OCI-LY7 (cell line): ENCODE results near the gene ITSN2. TPM values are rescaled to one million over a fixed set of nuclear protein-coding genes. Genes with fewer than 3 reads are reported as not detected.

Source experiments
- BruUV-seq: library from RNA; stranded (reverse); fragments of 400-500 nt; replicated peaks from 2 replicates; lab custom pipeline; 2021; lab: Mats Ljungman, UMichigan
- CTCF ChIA-PET: fragments of 300-600 bp; sonication (Branson Sonifier 250); formaldehyde crosslinking; loops from one replicate; lab custom pipeline; 2022; ENCODE audit warnings: antibody characterized with exemption; ENCODE audit not compliant: unreplicated experiment; lab: Charles Lee
- POLR2A ChIA-PET: fragments of 300-600 bp; sonication (Branson Sonifier 250); formaldehyde crosslinking; loops from one replicate; lab custom pipeline; 2022; ENCODE audit warnings: antibody characterized with exemption; lab: Charles Lee
- DNase-seq: peaks from one replicate; pipeline ENCODE4 v3.0.0-alpha.2; 2015; ENCODE audit warnings: low spot score
- H2AFZ ChIP-seq: fragments of 200-600 bp; sonication (generic), shearing (Covaris generic); 2 replicates; pipeline ENCODE4 v1.6.1; 2014; ENCODE audit warnings: mild to moderate bottlenecking, antibody characterized with exemption, low read length, moderate library complexity
- H3K27ac ChIP-seq: fragments of 200-600 bp; sonication (generic); 2 replicates; pipeline ENCODE4 v1.5.1; 2014; ENCODE audit warnings: mixed run types, low read depth, mild to moderate bottlenecking, moderate library complexity, low read length, inconsistent platforms; ENCODE audit not compliant: poor library complexity, severe bottlenecking
- H3K36me3 ChIP-seq: fragments of 200-600 bp; sonication (generic); 2 replicates; pipeline ENCODE4 v1.6.1; 2014; ENCODE audit warnings: mild to moderate bottlenecking, antibody characterized with exemption, low read length, moderate library complexity, mixed read lengths; ENCODE audit not compliant: insufficient read depth
- H3K4me1 ChIP-seq: fragments of 200-600 bp; sonication (generic); 2 replicates; pipeline ENCODE4 v1.5.1; 2014; ENCODE audit warnings: mild to moderate bottlenecking, low read length; ENCODE audit not compliant: insufficient read depth, poor library complexity, severe bottlenecking
- H3K4me2 ChIP-seq: fragments of 200-600 bp; sonication (generic); 2 replicates; pipeline ENCODE4 v1.6.1; 2014; ENCODE audit warnings: mild to moderate bottlenecking, low read length
- H3K4me3 ChIP-seq: fragments of 200-600 bp; sonication (generic); 2 replicates; pipeline ENCODE4 v1.5.1; 2014; ENCODE audit warnings: mild to moderate bottlenecking, low read depth, low read length; ENCODE audit not compliant: poor library complexity, severe bottlenecking
- H3K79me2 ChIP-seq: fragments of 200-600 bp; sonication (generic); 2 replicates; pipeline ENCODE4 v1.6.1; 2016; ENCODE audit warnings: low read depth, mild to moderate bottlenecking, low read length, moderate library complexity, mixed read lengths; ENCODE audit not compliant: insufficient read depth
- H3K9me2 ChIP-seq: fragments of 200-600 bp; sonication (generic); 2 replicates; pipeline ENCODE4 v1.6.1; 2016; ENCODE audit warnings: mild to moderate bottlenecking, low read length, mixed read lengths; ENCODE audit not compliant: insufficient read depth
- H3K9me3 ChIP-seq: fragments of 200-600 bp; sonication (generic); 2 replicates; pipeline ENCODE4 v1.6.1; 2014; ENCODE audit warnings: mild to moderate bottlenecking, mixed run types, low read length, mixed read lengths
- H4K20me1 ChIP-seq: fragments of 200-600 bp; sonication (generic); 2 replicates; pipeline ENCODE4 v1.6.1; 2014; ENCODE audit warnings: mild to moderate bottlenecking, antibody characterized with exemption, low read length, moderate library complexity, mixed read lengths; ENCODE audit not compliant: insufficient read depth
- EZH2phosphoT487 ChIP-seq: fragments of 200-600 bp; sonication (generic); IDR thresholded peaks from 2 replicates; pipeline ENCODE4 v1.6.1; 2018; ENCODE audit warnings: low read depth, borderline replicate concordance, mild to moderate bottlenecking, mixed run types, antibody characterized with exemption, low read length, moderate library complexity, mixed read lengths
- intact Hi-C: fragments of 100-400 bp; cut with micrococcal nuclease; formaldehyde crosslinking; loops from one replicate; pipeline ENCODE4 v1.10.0; 2022; ENCODE audit not compliant: unreplicated experiment
- total RNA-seq, 2 experiments: library from RNA; depleted of rRNA in 1 of 2; stranded (reverse); fragments of >200 nt in 1 of 2; shearing (Covaris generic) in 1 of 2; gene quantifications; 2 replicates each; pipeline ENCODE4 v1.2.3, GENCODE V29; 2014 to 2022
- TF ChIP-seq, protein P1 (sequence below): fragments of 200-600 bp; sonication (generic); conservative IDR thresholded peaks from 2 replicates; pipeline ENCODE4 v1.5.1; 2014; ENCODE audit warnings: mild to moderate bottlenecking, antibody characterized with exemption, low read length, moderate library complexity, mixed read lengths

ITSN2 gene
- total RNA-seq, 2 experiments from 2014 or later: 25.4 to 65.7 TPM

DNA sequence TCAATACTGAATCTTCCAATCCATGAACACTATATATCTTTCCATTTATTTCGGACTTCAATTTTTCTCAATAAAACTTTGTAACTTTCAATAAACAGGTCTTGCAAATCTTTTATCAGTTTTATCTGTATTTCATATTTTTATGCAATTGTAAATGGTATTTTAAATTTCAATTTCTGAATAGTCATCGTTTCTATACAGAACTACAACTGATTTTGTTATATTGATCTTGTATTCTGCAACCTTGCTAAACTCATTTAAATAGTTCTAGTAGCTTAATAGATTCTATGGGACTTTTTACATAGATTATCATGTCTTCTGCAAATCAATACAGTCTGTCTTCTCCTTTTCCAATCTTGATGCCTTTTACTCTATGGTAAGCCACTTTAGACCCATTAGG, 95.1 kb downstream of the ITSN2 start:
- H3K4me1 ChIP-seq: peaks cover 7% of the 10 kb centered on the region
- no peak overlapping the region for H3K27ac ChIP-seq
- H2AFZ ChIP-seq: no peak overlapping the region
- CTCF ChIA-PET: no interaction called here
- no peak overlapping the region for H3K4me3 ChIP-seq
- H4K20me1 ChIP-seq: no peaks in the 10 kb centered on the region
- no TSS peak for BruUV-seq
- POLR2A ChIA-PET: interaction anchor here (0.7 kb wide), 1 partner anchor 16 kb away, joined by 3 read pairs; no protein-coding TSS in a partner anchor
- H3K4me2 ChIP-seq: no peak overlapping the region
- intact Hi-C loops: no loop called here
- peaks cover 50% of the 10 kb centered on the region for H3K36me3 ChIP-seq
- H3K9me2 ChIP-seq: no peaks in the 10 kb centered on the region
- DNase-seq: no peak
- no peaks in the 10 kb centered on the region for H3K9me3 ChIP-seq
- TF ChIP-seq EZH2phosphoT487: no peak
- TF ChIP-seq, protein P1, sequence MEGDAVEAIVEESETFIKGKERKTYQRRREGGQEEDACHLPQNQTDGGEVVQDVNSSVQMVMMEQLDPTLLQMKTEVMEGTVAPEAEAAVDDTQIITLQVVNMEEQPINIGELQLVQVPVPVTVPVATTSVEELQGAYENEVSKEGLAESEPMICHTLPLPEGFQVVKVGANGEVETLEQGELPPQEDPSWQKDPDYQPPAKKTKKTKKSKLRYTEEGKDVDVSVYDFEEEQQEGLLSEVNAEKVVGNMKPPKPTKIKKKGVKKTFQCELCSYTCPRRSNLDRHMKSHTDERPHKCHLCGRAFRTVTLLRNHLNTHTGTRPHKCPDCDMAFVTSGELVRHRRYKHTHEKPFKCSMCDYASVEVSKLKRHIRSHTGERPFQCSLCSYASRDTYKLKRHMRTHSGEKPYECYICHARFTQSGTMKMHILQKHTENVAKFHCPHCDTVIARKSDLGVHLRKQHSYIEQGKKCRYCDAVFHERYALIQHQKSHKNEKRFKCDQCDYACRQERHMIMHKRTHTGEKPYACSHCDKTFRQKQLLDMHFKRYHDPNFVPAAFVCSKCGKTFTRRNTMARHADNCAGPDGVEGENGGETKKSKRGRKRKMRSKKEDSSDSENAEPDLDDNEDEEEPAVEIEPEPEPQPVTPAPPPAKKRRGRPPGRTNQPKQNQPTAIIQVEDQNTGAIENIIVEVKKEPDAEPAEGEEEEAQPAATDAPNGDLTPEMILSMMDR: no peak
- no peaks in the 10 kb centered on the region for H3K79me2 ChIP-seq

DNA sequence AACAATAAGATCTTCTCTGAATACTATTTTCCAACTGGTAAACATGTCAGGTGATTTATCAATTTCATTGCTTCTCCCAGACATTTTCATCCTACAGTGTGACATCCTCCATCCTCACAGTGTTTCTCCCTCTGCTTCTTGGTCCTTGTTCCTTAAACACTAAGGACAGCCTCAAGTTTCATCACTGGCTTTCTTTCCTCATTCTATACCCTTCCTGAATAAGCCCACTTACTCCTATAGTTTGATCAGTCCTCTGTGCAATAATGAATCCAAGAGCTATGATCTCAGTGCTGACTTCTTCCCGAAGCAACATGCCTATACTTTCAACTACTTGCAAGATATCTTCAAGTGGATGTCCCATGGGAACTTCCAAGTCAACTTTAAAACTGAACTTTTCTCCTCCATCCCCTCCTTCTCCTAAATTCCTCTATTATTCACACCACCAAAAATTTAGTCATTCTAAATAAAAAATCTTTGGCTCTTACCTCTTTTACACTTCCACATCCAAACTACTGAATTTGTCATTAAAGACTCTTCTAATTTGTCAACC, 97.8 kb downstream of the ITSN2 start:
- H3K27ac ChIP-seq: no peak overlapping the region
- CTCF ChIA-PET: no interaction called here
- H4K20me1 ChIP-seq: no peaks in the 10 kb centered on the region
- intact Hi-C loops: no loop called here
- no TSS peak for BruUV-seq
- H3K4me2 ChIP-seq: no peak overlapping the region
- no peak for DNase-seq
- no peaks in the 10 kb centered on the region for H3K9me3 ChIP-seq
- TF ChIP-seq, protein P1: no peak
- TF ChIP-seq EZH2phosphoT487: no peak
- POLR2A ChIA-PET: interaction anchor here (1.6 kb wide), 1 partner anchor 15 kb away, joined by 14 read pairs; no protein-coding TSS in a partner anchor
- peaks cover 7% of the 10 kb centered on the region for H3K4me1 ChIP-seq
- H3K79me2 ChIP-seq: no peaks in the 10 kb centered on the region
- no peak overlapping the region for H3K4me3 ChIP-seq
- H3K36me3 ChIP-seq: peaks cover 61% of the 10 kb centered on the region
- no peak overlapping the region for H2AFZ ChIP-seq
- H3K9me2 ChIP-seq: no peaks in the 10 kb centered on the region

DNA sequence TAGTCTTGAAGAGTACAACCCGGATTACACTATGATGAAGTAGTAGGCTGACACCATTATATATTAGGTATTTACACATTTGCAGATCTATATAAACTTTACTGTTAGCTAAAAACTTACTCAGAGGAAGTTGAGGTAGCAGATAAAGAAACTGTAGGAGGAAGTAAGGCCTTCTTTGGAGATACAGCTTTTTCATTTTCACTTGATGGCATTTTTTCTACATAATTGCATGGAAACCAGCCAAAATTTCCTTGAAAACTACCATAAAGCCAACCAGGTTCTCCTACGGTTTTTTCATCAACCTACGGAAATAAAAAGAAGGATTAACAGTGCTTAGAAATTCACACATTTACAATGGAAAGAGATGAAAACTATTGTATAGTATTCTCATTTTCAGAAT, 98.9 kb downstream of the ITSN2 start:
- H3K4me3 ChIP-seq: no peak overlapping the region
- no peaks in the 10 kb centered on the region for H4K20me1 ChIP-seq
- no peak for DNase-seq
- H3K9me2 ChIP-seq: no peaks in the 10 kb centered on the region
- no TSS peak for BruUV-seq
- H3K4me1 ChIP-seq: peaks cover 7% of the 10 kb centered on the region
- H2AFZ ChIP-seq: no peak overlapping the region
- TF ChIP-seq, protein P1: no peak
- no peak for TF ChIP-seq EZH2phosphoT487
- CTCF ChIA-PET: no interaction called here
- no peak overlapping the region for H3K4me2 ChIP-seq
- no peaks in the 10 kb centered on the region for H3K9me3 ChIP-seq
- intact Hi-C loops: no loop called here
- H3K79me2 ChIP-seq: no peaks in the 10 kb centered on the region
- POLR2A ChIA-PET: interaction anchor here (0.5 to 1.6 kb wide), 5 partner anchors 10 to 23 kb away, joined by 3 to 14 read pairs (median 4); no protein-coding TSS in a partner anchor
- peaks cover 66% of the 10 kb centered on the region for H3K36me3 ChIP-seq
- H3K27ac ChIP-seq: no peak overlapping the region
